HL-60 (cell line): Measurements from ENCODE around the gene NPM1.
"Not testable (repeated sequence)": the region's sequence is repeated elsewhere in the genome, so short reads cannot be mapped to it uniquely, and the experiment has no call there.

ENCODE experiments used
- DNase-seq, 2 experiments: peaks; one replicate each; pipeline ENCODE4 v3.0.0-alpha.2; 2010 to 2020; ENCODE audit warnings: low read depth in 1 of 2, low spot score in 1 of 2
- H3K27ac ChIP-seq: fragments of 250-450 bp; sonication (Bioruptor Pico); replicated peaks from 2 replicates; pipeline ENCODE4 v1.5.1; 2020; ENCODE audit warnings: mild to moderate bottlenecking, moderate library complexity
- H3K27me3 ChIP-seq: fragments of 250-450 bp; sonication (Bioruptor Pico); 2 replicates; pipeline ENCODE4 v1.5.1; 2021; ENCODE audit warnings: mild to moderate bottlenecking, moderate library complexity; ENCODE audit not compliant: insufficient read depth, poor library complexity, severe bottlenecking
- H3K4me3 ChIP-seq: replicated peaks from 2 replicates; pipeline ENCODE4 v1.5.1; 2011; ENCODE audit warnings: mild to moderate bottlenecking, control low read depth, low read length; ENCODE audit not compliant: insufficient read depth
- GABPA ChIP-seq: IDR thresholded peaks from 2 replicates; pipeline ENCODE4 v1.6.1; 2012; ENCODE audit warnings: low read depth
- POLR2AphosphoS5 ChIP-seq: IDR thresholded peaks from 2 replicates; pipeline ENCODE4 v1.6.1; 2012; ENCODE audit warnings: low read depth
- SPI1 ChIP-seq: IDR thresholded peaks from 2 replicates; pipeline ENCODE4 v1.6.1; 2012; ENCODE audit warnings: low read depth, mild to moderate bottlenecking, borderline replicate concordance
- TF ChIP-seq, protein P1 (sequence below): IDR thresholded peaks from one replicate; pipeline ENCODE4 v1.5.1; 2011; ENCODE audit warnings: low read length, control low read depth, inconsistent platforms; ENCODE audit not compliant: insufficient read depth
- TF ChIP-seq, protein P2 (sequence below): IDR thresholded peaks from 2 replicates; pipeline ENCODE4 v1.6.1; 2012; ENCODE audit warnings: low read depth; ENCODE audit not compliant: insufficient replicate concordance

NPM1 gene

DNA sequence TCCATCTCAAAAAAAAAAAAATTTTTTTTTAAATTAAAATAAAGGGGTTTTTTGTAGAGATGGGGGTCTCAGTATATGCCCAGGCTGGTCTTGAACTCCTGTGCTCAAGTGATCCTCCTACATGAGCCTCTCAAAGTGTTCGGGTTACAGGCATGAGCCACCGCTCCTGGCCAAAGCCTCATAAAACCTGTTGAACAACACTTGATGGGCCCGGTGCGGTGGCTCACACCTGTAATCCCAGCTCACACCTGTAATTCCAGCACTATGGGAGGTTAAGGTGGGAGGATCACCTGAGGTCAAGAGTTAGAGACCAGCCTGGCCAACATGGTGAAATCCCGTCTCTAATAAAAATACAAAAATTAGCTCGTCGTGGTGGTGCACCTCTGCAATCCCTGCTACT is 7.7 kb upstream of the NPM1 start:
- DNase-seq = no peak
- H3K27ac ChIP-seq = no peak overlapping the region
- TF ChIP-seq POLR2AphosphoS5 (no peak), SPI1 (no peak), GABPA (no peak)
- TF ChIP-seq, protein P1, sequence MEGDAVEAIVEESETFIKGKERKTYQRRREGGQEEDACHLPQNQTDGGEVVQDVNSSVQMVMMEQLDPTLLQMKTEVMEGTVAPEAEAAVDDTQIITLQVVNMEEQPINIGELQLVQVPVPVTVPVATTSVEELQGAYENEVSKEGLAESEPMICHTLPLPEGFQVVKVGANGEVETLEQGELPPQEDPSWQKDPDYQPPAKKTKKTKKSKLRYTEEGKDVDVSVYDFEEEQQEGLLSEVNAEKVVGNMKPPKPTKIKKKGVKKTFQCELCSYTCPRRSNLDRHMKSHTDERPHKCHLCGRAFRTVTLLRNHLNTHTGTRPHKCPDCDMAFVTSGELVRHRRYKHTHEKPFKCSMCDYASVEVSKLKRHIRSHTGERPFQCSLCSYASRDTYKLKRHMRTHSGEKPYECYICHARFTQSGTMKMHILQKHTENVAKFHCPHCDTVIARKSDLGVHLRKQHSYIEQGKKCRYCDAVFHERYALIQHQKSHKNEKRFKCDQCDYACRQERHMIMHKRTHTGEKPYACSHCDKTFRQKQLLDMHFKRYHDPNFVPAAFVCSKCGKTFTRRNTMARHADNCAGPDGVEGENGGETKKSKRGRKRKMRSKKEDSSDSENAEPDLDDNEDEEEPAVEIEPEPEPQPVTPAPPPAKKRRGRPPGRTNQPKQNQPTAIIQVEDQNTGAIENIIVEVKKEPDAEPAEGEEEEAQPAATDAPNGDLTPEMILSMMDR = no peak

DNA sequence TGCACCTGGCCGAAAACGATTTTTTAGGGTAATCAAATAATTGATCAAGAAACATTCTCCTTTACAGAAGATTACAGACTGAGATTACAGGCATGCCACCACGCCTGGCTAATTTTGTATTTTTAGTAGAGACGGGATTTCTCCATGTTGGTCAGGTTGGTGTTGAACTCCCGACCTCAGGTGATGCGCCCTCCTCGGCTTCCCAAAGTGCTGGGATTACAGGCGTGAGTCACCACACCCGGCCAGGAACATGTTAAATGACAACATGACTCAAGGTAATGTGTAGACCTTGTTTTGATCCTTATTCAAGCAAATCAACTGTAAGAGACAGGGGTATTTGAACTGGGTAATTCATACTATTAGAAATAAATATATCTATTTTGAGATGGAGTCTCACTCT is 3.2 kb upstream of the NPM1 start:
- H3K27ac ChIP-seq, H3K27me3 ChIP-seq, H3K4me3 ChIP-seq, DNase-seq: not testable (repeated sequence)

More for the DNA sequence above, 7.7 kb upstream of the NPM1 start:
- H3K27me3 ChIP-seq = no peaks in the 10 kb centered on the region
- H3K4me3 ChIP-seq = no peak overlapping the region

DNA sequence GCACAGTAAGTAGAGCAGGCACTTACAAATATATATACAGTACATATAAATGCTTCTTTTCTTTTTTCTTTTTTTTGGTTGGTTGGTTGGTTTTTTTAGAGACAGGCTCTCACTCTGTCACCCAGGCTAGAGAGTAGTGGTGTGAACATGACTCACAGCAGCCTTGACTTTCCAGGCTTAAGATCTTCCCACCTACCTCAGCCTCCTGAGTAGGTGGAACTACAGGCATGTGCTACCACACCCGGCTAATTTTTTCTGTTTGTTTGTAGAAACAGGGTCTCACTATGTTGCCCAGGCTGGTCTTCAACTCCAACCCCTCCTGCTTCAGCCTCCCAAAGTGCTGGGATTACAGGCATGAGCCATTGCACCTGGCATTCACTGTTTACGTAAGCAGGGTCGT is 2.6 kb upstream of the NPM1 start:
- H3K27ac ChIP-seq, H3K4me3 ChIP-seq, DNase-seq, H3K27me3 ChIP-seq: not testable (repeated sequence)

DNA sequence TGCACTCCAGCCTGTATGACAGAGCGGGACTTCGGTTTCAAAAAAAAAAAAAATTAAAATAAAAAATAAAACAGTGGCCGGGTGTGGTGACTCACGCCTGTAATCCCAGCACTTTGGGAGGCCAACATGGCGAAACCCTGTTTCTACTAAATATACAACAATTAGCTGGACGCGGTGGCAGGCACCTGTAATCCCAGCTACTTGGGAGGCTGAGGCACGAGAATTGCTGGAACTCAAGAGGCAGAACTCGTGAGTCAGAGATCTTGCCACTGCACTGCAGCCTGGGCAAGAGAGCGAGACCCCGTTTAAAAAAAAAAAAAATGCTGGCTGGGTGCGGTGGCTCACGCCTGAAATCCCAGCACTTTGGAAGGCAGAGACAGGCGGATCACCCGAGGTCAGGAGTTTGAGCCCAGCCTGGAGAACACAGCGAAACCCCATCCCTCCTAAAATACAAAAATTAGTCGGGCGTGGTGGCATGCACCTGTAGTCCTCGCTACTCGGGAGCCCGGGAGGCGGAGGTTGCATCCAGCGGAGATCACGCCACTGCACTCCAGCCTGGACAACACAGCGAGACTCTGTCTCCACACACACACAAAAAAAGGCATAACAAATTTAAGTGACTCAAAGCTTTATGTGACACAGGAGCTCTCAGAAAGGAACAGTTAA is 1.5 kb upstream of the NPM1 start:
- TF ChIP-seq, protein P2, sequence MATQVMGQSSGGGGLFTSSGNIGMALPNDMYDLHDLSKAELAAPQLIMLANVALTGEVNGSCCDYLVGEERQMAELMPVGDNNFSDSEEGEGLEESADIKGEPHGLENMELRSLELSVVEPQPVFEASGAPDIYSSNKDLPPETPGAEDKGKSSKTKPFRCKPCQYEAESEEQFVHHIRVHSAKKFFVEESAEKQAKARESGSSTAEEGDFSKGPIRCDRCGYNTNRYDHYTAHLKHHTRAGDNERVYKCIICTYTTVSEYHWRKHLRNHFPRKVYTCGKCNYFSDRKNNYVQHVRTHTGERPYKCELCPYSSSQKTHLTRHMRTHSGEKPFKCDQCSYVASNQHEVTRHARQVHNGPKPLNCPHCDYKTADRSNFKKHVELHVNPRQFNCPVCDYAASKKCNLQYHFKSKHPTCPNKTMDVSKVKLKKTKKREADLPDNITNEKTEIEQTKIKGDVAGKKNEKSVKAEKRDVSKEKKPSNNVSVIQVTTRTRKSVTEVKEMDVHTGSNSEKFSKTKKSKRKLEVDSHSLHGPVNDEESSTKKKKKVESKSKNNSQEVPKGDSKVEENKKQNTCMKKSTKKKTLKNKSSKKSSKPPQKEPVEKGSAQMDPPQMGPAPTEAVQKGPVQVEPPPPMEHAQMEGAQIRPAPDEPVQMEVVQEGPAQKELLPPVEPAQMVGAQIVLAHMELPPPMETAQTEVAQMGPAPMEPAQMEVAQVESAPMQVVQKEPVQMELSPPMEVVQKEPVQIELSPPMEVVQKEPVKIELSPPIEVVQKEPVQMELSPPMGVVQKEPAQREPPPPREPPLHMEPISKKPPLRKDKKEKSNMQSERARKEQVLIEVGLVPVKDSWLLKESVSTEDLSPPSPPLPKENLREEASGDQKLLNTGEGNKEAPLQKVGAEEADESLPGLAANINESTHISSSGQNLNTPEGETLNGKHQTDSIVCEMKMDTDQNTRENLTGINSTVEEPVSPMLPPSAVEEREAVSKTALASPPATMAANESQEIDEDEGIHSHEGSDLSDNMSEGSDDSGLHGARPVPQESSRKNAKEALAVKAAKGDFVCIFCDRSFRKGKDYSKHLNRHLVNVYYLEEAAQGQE = no peak
- TF ChIP-seq SPI1 (no peak), GABPA (no peak), POLR2AphosphoS5 (no peak)
- TF ChIP-seq, protein P1 = no peak
- H3K27ac ChIP-seq = peak overlapping the region; percentile 92
- no peak overlapping the region for H3K4me3 ChIP-seq

DNA sequence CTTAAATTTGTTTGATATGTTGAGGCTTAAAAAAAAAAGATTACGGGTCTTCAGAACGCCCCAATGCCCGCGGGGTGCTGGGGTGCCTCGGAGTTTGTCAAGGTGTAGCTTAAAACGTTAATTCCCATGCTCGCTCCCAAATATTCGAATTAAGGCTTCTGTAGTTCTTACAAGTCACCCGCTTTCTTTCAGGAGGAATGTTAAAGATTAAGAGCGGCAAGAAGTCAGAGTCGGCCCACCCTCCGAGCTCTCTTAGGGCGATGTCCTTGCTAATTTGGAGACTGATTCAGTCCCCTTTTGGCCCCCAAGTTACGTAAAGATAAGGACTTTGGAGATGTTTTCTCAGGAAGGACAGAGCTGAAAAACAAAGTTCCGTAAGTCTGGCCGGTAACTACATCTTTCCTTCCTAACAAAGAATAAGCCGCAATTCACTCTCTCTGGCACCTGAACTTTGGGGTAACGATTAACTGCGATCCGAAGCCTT is 746 bp upstream of the NPM1 start:
- Histone ChIP-seq H3K27me3 (no peaks in the 10 kb centered on the region), H3K4me3 (peak overlapping the region; percentile 59), H3K27ac (peak overlapping the region; percentile 92)
- TF ChIP-seq, protein P2 = no peak
- TF ChIP-seq POLR2AphosphoS5 (no peak), GABPA (0 out of 2 replicates have a peak, but pooled peaks have one; percentile 22)
- DNase-seq = peak in 1 of 2 experiments; percentile 32

More for the DNA sequence above, 1.5 kb upstream of the NPM1 start:
- H3K27me3 ChIP-seq = no peaks in the 10 kb centered on the region
- no peak for DNase-seq
